SU-DHL-6 (cell line): Measurements from ENCODE around the gene PRKAR2B.

Source experiments
- H2AFZ ChIP-seq: fragments of 200-600 bp; sonication (generic); 2 replicates; pipeline ENCODE4 v1.6.1; 2014; ENCODE audit warnings: low read depth, mild to moderate bottlenecking, moderate library complexity, mixed read lengths, antibody characterized with exemption, low read length; ENCODE audit not compliant: severe bottlenecking
- H3F3A ChIP-seq: fragments of 200-600 bp; shearing (Covaris generic); 2 replicates; pipeline ENCODE4 v1.6.0; 2016; ENCODE audit warnings: antibody characterized with exemption, mild to moderate bottlenecking; ENCODE audit not compliant: insufficient read depth
- H3K27ac ChIP-seq: fragments of 200-600 bp; sonication (generic); 2 replicates; pipeline ENCODE4 v1.5.1; 2016; ENCODE audit warnings: low read depth, mild to moderate bottlenecking, low read length, moderate library complexity, mixed read lengths
- H3K27me3 ChIP-seq: fragments of 200-600 bp; sonication (generic), shearing (Covaris generic); 2 replicates; pipeline ENCODE4 v1.6.0; 2014; ENCODE audit warnings: mild to moderate bottlenecking, low read length
- H3K36me3 ChIP-seq: fragments of 200-600 bp; sonication (generic); 2 replicates; pipeline ENCODE4 v1.6.1; 2014; ENCODE audit warnings: mild to moderate bottlenecking, low read length, mixed read lengths
- H3K4me2 ChIP-seq: fragments of 300-600, 200-600 bp; shearing (Covaris generic), sonication (generic); 2 replicates; pipeline ENCODE4 v1.6.0; 2014; ENCODE audit warnings: low read length, low read depth, mild to moderate bottlenecking; ENCODE audit not compliant: poor library complexity, severe bottlenecking
- H3K4me3 ChIP-seq: fragments of 200-600 bp; sonication (generic); 2 replicates; pipeline ENCODE4 v1.5.1; 2014; ENCODE audit warnings: antibody characterized with exemption, low read length, mild to moderate bottlenecking, mixed read lengths; ENCODE audit not compliant: insufficient read depth, poor library complexity, severe bottlenecking
- H3K79me2 ChIP-seq: fragments of 200-600 bp; sonication (generic); 2 replicates; pipeline ENCODE4 v1.6.1; 2014; ENCODE audit warnings: mild to moderate bottlenecking, low read length, moderate library complexity; ENCODE audit not compliant: insufficient read depth
- H3K9ac ChIP-seq: fragments of 200-600 bp; sonication (generic); 2 replicates; pipeline ENCODE4 v1.7.0; 2014; ENCODE audit warnings: mild to moderate bottlenecking, low read length
- H3K9me2 ChIP-seq: fragments of 200-600 bp; sonication (generic); replicated peaks from 2 replicates; pipeline ENCODE4 v1.6.1; 2014; ENCODE audit warnings: low read length; ENCODE audit not compliant: insufficient read depth
- H3K9me3 ChIP-seq: fragments of 200-600 bp; sonication (generic); 2 replicates; pipeline ENCODE4 v1.6.1; 2014; ENCODE audit warnings: low read length, mixed read lengths; ENCODE audit not compliant: insufficient read depth
- H4K20me1 ChIP-seq: fragments of 200-600 bp; sonication (generic); 2 replicates; pipeline ENCODE4 v1.6.1; 2014; ENCODE audit warnings: low read depth, mild to moderate bottlenecking, antibody characterized with exemption, low read length, moderate library complexity, mixed read lengths
- CTCF ChIP-seq: fragments of 200-600 bp; sonication (generic); IDR thresholded peaks from one replicate; pipeline ENCODE4 v1.5.1; 2017; ENCODE audit warnings: antibody characterized with exemption, mild to moderate bottlenecking, low read length, moderate library complexity; ENCODE audit not compliant: insufficient read depth, poor library complexity, severe bottlenecking
- EZH2phosphoT487 ChIP-seq: fragments of 200-600 bp; sonication (generic), shearing (Covaris generic); conservative IDR thresholded peaks from 2 replicates; pipeline ENCODE4 v1.6.1; 2018; ENCODE audit warnings: mild to moderate bottlenecking, antibody characterized with exemption, low read length, moderate library complexity, mixed read lengths

PRKAR2B gene

GRCh38 chr7:107147464-107148393, 103.2 kb downstream of the PRKAR2B start:
- Histone ChIP-seq H3K9me2 (no peaks in the 10 kb centered on the region), H3F3A (no peaks in the 10 kb centered on the region), H3K4me3 (no peak overlapping the region), H3K27me3 (no peaks in the 10 kb centered on the region), H2AFZ (peak overlapping the region; percentile 29), H3K79me2 (no peaks in the 10 kb centered on the region), H3K4me2 (peak overlapping the region; percentile 31), H3K9ac (no peak overlapping the region), H3K36me3 (no peaks in the 10 kb centered on the region), H3K27ac (no peak overlapping the region), H4K20me1 (no peaks in the 10 kb centered on the region), H3K9me3 (no peaks in the 10 kb centered on the region)
- TF ChIP-seq CTCF = peak; percentile 64
- TF ChIP-seq EZH2phosphoT487 = no peak

GRCh38 chr7:107148721-107149120, 104.2 kb downstream of the PRKAR2B start:
- Histone ChIP-seq H3K4me2 (no peak overlapping the region), H2AFZ (no peak overlapping the region), H3K9me2 (no peaks in the 10 kb centered on the region), H3K27ac (no peak overlapping the region), H3K4me3 (no peak overlapping the region), H3K79me2 (no peaks in the 10 kb centered on the region), H3K27me3 (no peaks in the 10 kb centered on the region), H4K20me1 (no peaks in the 10 kb centered on the region), H3K9me3 (no peaks in the 10 kb centered on the region), H3F3A (no peaks in the 10 kb centered on the region), H3K9ac (no peak overlapping the region), H3K36me3 (no peaks in the 10 kb centered on the region)
- no peak for TF ChIP-seq EZH2phosphoT487

GRCh38 chr7:107149863-107150262, 105.4 kb downstream of the PRKAR2B start:
- Histone ChIP-seq H3K9me3 (no peaks in the 10 kb centered on the region), H2AFZ (no peak overlapping the region), H3K36me3 (no peaks in the 10 kb centered on the region), H3K79me2 (no peaks in the 10 kb centered on the region), H3K4me2 (no peak overlapping the region), H3K9me2 (no peaks in the 10 kb centered on the region), H3K27me3 (no peaks in the 10 kb centered on the region), H4K20me1 (no peaks in the 10 kb centered on the region), H3K4me3 (no peak overlapping the region), H3K9ac (no peak overlapping the region), H3K27ac (no peak overlapping the region), H3F3A (no peaks in the 10 kb centered on the region)
- TF ChIP-seq CTCF (no peak), EZH2phosphoT487 (no peak)

GRCh38 chr7:107150375-107151073, 106.0 kb downstream of the PRKAR2B start:
- no peak overlapping the region for H3K4me3 ChIP-seq
- TF ChIP-seq CTCF = peak; percentile 72
- TF ChIP-seq EZH2phosphoT487 = no peak
- H3F3A ChIP-seq = no peaks in the 10 kb centered on the region
- no peak overlapping the region for H3K4me2 ChIP-seq
- no peaks in the 10 kb centered on the region for H3K36me3 ChIP-seq
- no peaks in the 10 kb centered on the region for H4K20me1 ChIP-seq
- no peak overlapping the region for H2AFZ ChIP-seq
- no peak overlapping the region for H3K9ac ChIP-seq
- no peak overlapping the region for H3K27ac ChIP-seq
- no peaks in the 10 kb centered on the region for H3K27me3 ChIP-seq
- no peaks in the 10 kb centered on the region for H3K9me3 ChIP-seq
- no peaks in the 10 kb centered on the region for H3K79me2 ChIP-seq
- no peaks in the 10 kb centered on the region for H3K9me2 ChIP-seq
